Breast epithelium (tissue), 3 donors: ENCODE data around the gene STK17A.

Experiments used
- POLR2A ChIP-seq: fragments of 450-650 bp; IDR thresholded peaks from one replicate; pipeline ENCODE4 v1.6.1; 2016; ENCODE audit warnings: antibody characterized with exemption, mild to moderate bottlenecking, moderate library complexity
- POLR2AphosphoS5 ChIP-seq, 3 donors: sonication (generic); formaldehyde crosslinking; IDR thresholded peaks; one replicate each; pipeline ENCODE4 v1.6.1; 2017; ENCODE audit warnings: antibody characterized with exemption in 3 of 3
- TF ChIP-seq, protein P1 (sequence below), 3 donors: fragments of 450-650 bp; IDR thresholded peaks; one replicate each; pipeline ENCODE4 v1.5.1; 2016 to 2017; ENCODE audit warnings: antibody characterized with exemption in 3 of 3, mild to moderate bottlenecking in 3 of 3, moderate library complexity in 3 of 3

DNA sequence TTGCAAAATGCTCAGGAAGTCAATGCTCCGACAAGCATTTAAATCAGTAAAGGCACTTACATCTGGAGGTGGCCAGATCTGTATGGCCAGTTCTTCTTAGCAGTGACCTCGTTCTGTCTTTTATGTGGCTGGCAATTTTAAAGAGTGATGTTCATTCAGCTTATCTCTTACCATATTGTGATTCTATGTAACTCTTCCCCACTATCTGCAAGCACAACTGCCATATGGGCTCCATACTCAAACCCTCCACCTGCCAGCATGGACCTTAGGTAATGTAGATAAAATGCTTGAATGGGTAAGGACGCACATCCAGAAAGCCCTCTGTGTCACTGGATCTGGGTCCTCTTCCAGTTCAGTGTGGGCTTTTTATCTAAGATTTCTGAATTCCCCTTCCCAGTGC is 42.4 kb upstream of the STK17A start:
- TF ChIP-seq, protein P1, sequence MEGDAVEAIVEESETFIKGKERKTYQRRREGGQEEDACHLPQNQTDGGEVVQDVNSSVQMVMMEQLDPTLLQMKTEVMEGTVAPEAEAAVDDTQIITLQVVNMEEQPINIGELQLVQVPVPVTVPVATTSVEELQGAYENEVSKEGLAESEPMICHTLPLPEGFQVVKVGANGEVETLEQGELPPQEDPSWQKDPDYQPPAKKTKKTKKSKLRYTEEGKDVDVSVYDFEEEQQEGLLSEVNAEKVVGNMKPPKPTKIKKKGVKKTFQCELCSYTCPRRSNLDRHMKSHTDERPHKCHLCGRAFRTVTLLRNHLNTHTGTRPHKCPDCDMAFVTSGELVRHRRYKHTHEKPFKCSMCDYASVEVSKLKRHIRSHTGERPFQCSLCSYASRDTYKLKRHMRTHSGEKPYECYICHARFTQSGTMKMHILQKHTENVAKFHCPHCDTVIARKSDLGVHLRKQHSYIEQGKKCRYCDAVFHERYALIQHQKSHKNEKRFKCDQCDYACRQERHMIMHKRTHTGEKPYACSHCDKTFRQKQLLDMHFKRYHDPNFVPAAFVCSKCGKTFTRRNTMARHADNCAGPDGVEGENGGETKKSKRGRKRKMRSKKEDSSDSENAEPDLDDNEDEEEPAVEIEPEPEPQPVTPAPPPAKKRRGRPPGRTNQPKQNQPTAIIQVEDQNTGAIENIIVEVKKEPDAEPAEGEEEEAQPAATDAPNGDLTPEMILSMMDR (IDR thresholded peaks at IDR 0.05), result no peak
- TF ChIP-seq POLR2A, result no peak
- TF ChIP-seq POLR2AphosphoS5 (IDR thresholded peaks at IDR 0.05), result no peak
